HEK293 (cell line): ENCODE measurements around the gene SH2D7.

Experiments
- ZNF274 ChIP-seq, 2 experiments: fragments of 200-500 bp in 1 of 2; fragments of 450-650 bp in 1 of 2; sonication (Bioruptor generic) in 1 of 2; formaldehyde crosslinking in 1 of 2; IDR thresholded peaks; 2 replicates each; pipeline versions ENCODE4 v1.5.1 to v1.6.1; 2014 to 2016; ENCODE audit warnings: borderline replicate concordance in 1 of 2, inconsistent platforms in 1 of 2, low read length in 1 of 2, missing biosample characterization in 1 of 2, missing genetic modification characterization in 1 of 2
- ZNF830 ChIP-seq: fragments of 450-650 bp; IDR thresholded peaks from 2 replicates; pipeline ENCODE4 v1.5.0; 2018; ENCODE audit warnings: missing biosample characterization, missing genetic modification characterization, low read depth, mild to moderate bottlenecking, moderate library complexity
- TF ChIP-seq, protein P1 (sequence below): fragments of 450-650 bp; formaldehyde crosslinking; IDR thresholded peaks from 2 replicates; pipeline ENCODE4 v1.5.1; 2016; ENCODE audit warnings: missing biosample characterization, missing genetic modification characterization
- TF ChIP-seq, protein P2 (sequence below): fragments of 450-650 bp; formaldehyde crosslinking; IDR thresholded peaks from 2 replicates; pipeline ENCODE4 v1.5.1; 2016; ENCODE audit warnings: missing biosample characterization, missing genetic modification characterization

DNA sequence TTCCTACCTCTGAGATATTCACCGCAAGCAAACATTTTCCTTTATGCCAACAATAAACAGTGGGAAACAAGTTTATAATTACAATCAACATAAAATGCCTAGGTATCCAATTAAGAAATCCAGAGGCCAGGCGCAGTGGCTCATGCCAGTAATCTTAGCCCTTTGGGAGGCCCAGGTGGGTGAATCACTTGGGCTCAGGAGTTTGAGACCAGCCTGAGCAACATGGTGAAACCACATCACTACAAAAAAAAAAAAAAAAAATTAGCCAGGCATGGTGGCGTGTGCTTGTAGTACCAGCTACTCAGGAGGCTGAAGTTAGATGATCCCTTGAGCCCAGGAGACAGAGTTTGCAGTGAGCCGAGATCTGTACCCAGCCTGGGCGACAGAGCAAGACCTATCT, 32.1 kb upstream of the SH2D7 start:
- TF ChIP-seq, protein P1, sequence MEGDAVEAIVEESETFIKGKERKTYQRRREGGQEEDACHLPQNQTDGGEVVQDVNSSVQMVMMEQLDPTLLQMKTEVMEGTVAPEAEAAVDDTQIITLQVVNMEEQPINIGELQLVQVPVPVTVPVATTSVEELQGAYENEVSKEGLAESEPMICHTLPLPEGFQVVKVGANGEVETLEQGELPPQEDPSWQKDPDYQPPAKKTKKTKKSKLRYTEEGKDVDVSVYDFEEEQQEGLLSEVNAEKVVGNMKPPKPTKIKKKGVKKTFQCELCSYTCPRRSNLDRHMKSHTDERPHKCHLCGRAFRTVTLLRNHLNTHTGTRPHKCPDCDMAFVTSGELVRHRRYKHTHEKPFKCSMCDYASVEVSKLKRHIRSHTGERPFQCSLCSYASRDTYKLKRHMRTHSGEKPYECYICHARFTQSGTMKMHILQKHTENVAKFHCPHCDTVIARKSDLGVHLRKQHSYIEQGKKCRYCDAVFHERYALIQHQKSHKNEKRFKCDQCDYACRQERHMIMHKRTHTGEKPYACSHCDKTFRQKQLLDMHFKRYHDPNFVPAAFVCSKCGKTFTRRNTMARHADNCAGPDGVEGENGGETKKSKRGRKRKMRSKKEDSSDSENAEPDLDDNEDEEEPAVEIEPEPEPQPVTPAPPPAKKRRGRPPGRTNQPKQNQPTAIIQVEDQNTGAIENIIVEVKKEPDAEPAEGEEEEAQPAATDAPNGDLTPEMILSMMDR (tag by site-specific recombination), result no peak
- TF ChIP-seq ZNF274 (IDR thresholded peaks at IDR 0.05; ENCODE audit: low read length) (no peak), ZNF274 (tag by site-specific recombination; IDR thresholded peaks at IDR 0.05; ENCODE audit: borderline replicate concordance) (no peak), ZNF830 (tag by site-specific recombination) (no peak)
- TF ChIP-seq, protein P2, sequence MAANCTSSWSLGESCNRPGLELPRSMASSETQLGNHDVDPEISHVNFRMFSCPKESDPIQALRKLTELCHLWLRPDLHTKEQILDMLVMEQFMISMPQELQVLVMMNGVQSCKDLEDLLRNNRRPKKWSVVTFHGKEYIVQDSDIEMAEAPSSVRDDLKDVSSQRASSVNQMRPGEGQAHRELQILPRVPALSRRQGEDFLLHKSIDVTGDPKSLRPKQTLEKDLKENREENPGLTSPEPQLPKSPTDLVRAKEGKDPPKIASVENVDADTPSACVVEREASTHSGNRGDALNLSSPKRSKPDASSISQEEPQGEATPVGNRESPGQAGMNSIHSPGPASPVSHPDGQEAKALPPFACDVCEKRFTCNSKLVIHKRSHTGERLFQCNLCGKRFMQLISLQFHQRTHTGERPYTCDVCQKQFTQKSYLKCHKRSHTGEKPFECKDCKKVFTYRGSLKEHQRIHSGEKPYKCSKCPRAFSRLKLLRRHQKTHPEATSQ (tag by site-specific recombination), result no peak
